NT2/D1 (cell line): ENCODE results near the gene ZNF316.

ENCODE experiments used
- DNase-seq: peaks from one replicate; pipeline ENCODE4 v3.0.0-alpha.2; 2011; ENCODE audit warnings: low read depth, low spot score
- H3K27me3 ChIP-seq: 2 replicates; pipeline ENCODE4 v1.6.0; 2011; ENCODE audit warnings: mild to moderate bottlenecking; ENCODE audit not compliant: insufficient read length, insufficient read depth
- H3K36me3 ChIP-seq: 2 replicates; pipeline ENCODE4 v1.6.1; 2011; ENCODE audit warnings: mild to moderate bottlenecking, low read length, mixed read lengths; ENCODE audit not compliant: insufficient read depth, insufficient read length
- H3K4me1 ChIP-seq: 2 replicates; pipeline ENCODE4 v1.5.1; 2011; ENCODE audit not compliant: insufficient read depth, insufficient read length
- H3K4me3 ChIP-seq: 2 replicates; pipeline ENCODE4 v1.5.1; 2011; ENCODE audit warnings: low read depth; ENCODE audit not compliant: insufficient read length
- H3K9ac ChIP-seq: 2 replicates; pipeline ENCODE4 v1.6.0; 2011; ENCODE audit warnings: low read depth; ENCODE audit not compliant: insufficient read length
- H3K9me3 ChIP-seq: 2 replicates; pipeline ENCODE4 v1.5.1; 2011; ENCODE audit warnings: mild to moderate bottlenecking, low read length; ENCODE audit not compliant: insufficient read depth
- SUZ12 ChIP-seq: IDR thresholded peaks from 2 replicates; pipeline ENCODE4 v1.6.1; 2011; ENCODE audit not compliant: insufficient read length, insufficient read depth; ENCODE audit errors: extremely low read depth
- YY1 ChIP-seq: IDR thresholded peaks from 2 replicates; pipeline ENCODE4 v1.6.1; 2011; ENCODE audit not compliant: insufficient read length, insufficient read depth
- ZNF274 ChIP-seq: IDR thresholded peaks from 2 replicates; pipeline ENCODE4 v1.6.1; 2011; ENCODE audit warnings: mild to moderate bottlenecking, low read depth, low read length

The ZNF316 gene

GRCh38 chr7:6614953-6615722, 22.0 kb upstream of the ZNF316 start, which contains the start of gene ZNF853:
Gene ZNF853 (plus strand): TSS chr7:6615610. CDS start chr7:6616175, 565 bp downstream.
- Histone ChIP-seq H3K27me3 (peaks cover 16% of the 10 kb centered on the region), H3K4me3 (peak within 1 kb of the TSS; percentile 67), H3K4me1 (peaks cover 7% of the 10 kb centered on the region), H3K9me3 (no peaks in the 10 kb centered on the region; the same call in 1 of the 2 replicates), H3K9ac (peak within 1 kb of the TSS; percentile 90), H3K36me3 (no peaks in the 10 kb centered on the region)
- no peak for DNase-seq
- no peak for TF ChIP-seq SUZ12
- TF ChIP-seq ZNF274, result no peak
- no peak for TF ChIP-seq YY1

DNA sequence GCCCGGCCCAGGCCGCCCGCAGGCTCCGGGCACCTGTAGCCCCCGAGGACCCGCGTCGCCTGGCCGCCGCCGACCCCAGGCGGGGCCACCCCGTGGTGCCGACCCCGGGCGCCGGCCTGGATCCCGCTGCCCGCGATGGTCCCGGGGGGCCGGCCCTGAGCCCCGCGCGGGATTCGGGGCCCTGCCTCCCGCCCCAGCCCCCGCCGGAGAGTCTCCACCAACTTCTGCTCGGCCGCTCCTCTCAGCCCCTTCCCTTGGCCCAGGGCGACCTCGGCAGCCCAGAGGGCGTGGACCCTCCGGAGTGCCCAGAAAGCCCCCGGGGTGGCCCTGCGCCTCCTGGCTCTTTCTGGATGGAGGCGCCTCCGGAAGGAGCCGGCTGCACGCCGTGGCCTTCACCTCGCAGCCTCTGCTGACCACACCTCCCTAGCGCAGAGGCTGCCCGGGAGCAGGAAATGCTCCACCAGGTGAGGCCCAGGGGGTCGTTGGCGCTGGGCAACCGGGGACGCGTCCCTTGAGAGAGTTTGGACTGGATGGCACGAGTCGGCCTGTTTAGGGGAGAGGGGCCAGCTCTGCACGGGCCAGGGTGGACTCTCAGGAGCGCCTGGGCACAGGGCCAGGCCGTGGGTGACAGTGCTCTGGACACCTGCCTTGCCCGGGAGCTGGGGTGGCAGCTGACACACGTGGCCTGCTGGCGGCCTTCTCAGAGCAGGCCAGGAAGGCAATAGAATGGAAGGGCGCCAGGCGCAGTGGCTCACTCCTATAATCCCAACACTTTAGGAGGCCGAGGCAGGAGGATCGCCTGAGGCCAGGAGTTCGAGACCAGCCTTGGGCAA, 21.2 kb upstream of the ZNF316 start:
- peak overlapping the region; percentile 70 for H3K9ac ChIP-seq
- H3K4me1 ChIP-seq, result peaks cover 7% of the 10 kb centered on the region
- H3K9me3 ChIP-seq, result no peaks in the 10 kb centered on the region; the same call in 1 of the 2 replicates
- DNase-seq, result no peak
- H3K4me3 ChIP-seq, result peak overlapping the region; percentile 65
- H3K27me3 ChIP-seq, result peaks cover 16% of the 10 kb centered on the region
- no peak for TF ChIP-seq ZNF274
- TF ChIP-seq YY1, result no peak
- TF ChIP-seq SUZ12, result no peak
- no peaks in the 10 kb centered on the region for H3K36me3 ChIP-seq

GRCh38 chr7:6616854-6617643, 20.1 kb upstream of the ZNF316 start:
- Histone ChIP-seq H3K27me3 (peaks cover 16% of the 10 kb centered on the region), H3K4me1 (peaks cover 7% of the 10 kb centered on the region), H3K36me3 (peaks cover 9% of the 10 kb centered on the region), H3K4me3 (no peak overlapping the region), H3K9ac (no peak overlapping the region), H3K9me3 (no peaks in the 10 kb centered on the region)
- no peak for DNase-seq
- TF ChIP-seq YY1 (no peak), SUZ12 (no peak), ZNF274 (no peak)

DNA sequence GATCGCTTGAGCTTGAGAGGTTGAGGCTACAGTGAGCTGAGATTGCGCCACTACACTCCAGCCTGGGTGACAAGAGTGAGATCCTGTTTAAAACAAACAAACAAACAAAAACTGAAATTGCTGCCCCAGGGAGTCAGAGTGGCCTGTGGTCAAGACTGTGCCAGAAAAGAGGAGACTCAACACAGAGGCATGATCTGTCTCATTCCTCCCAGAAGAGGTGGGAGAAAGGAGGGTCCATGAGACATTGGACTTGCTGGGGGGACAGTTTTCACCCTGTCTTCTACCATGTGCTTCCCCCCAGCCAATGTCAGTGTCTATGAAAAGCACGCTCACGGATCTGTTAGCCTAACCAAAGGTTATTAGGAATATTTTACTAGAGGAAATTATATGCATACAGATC, 18.5 kb upstream of the ZNF316 start:
- Histone ChIP-seq H3K27me3 (peaks cover 11% of the 10 kb centered on the region), H3K9me3 (no peaks in the 10 kb centered on the region), H3K4me3 (no peak overlapping the region), H3K4me1 (peaks cover 3% of the 10 kb centered on the region), H3K9ac (no peak overlapping the region), H3K36me3 (peaks cover 24% of the 10 kb centered on the region)
- TF ChIP-seq SUZ12 (no peak), ZNF274 (no peak), YY1 (no peak)
- DNase-seq, result no peak

GRCh38 chr7:6619961-6620360, 17.2 kb upstream of the ZNF316 start:
- Histone ChIP-seq H3K4me1 (no peaks in the 10 kb centered on the region), H3K27me3 (peaks cover 11% of the 10 kb centered on the region), H3K4me3 (no peak overlapping the region), H3K36me3 (peaks cover 30% of the 10 kb centered on the region), H3K9me3 (no peaks in the 10 kb centered on the region), H3K9ac (no peak overlapping the region)
- no peak for DNase-seq
- TF ChIP-seq YY1 (no peak), ZNF274 (no peak), SUZ12 (no peak)

- DNase-seq, result no peak
- peaks cover 4% of the 10 kb centered on the region for H3K27me3 ChIP-seq
- no peaks in the 10 kb centered on the region for H3K9me3 ChIP-seq
These were observed 15.7 kb upstream of the ZNF316 start for GRCh38 chr7:6621195-6622133.

More at GRCh38 chr7:6621195-6622133, 15.7 kb upstream of the ZNF316 start:
- H3K9ac ChIP-seq, result no peak overlapping the region
- H3K36me3 ChIP-seq, result peaks cover 30% of the 10 kb centered on the region
- no peak for TF ChIP-seq SUZ12
- TF ChIP-seq YY1, result no peak
- TF ChIP-seq ZNF274, result no peak
- no peak overlapping the region for H3K4me3 ChIP-seq
- no peaks in the 10 kb centered on the region for H3K4me1 ChIP-seq
